ENCODE results near the gene TIMP3.

GRCh38 chr22:32795214-32795596, 6.3 kb upstream of the TIMP3 start:
- no peak for TF ChIP-seq EZH2 (IDR thresholded peaks at IDR 0.05; ENCODE audit: borderline replicate concordance, low read depth, low read length, severe bottlenecking)
- TF ChIP-seq, protein P1, sequence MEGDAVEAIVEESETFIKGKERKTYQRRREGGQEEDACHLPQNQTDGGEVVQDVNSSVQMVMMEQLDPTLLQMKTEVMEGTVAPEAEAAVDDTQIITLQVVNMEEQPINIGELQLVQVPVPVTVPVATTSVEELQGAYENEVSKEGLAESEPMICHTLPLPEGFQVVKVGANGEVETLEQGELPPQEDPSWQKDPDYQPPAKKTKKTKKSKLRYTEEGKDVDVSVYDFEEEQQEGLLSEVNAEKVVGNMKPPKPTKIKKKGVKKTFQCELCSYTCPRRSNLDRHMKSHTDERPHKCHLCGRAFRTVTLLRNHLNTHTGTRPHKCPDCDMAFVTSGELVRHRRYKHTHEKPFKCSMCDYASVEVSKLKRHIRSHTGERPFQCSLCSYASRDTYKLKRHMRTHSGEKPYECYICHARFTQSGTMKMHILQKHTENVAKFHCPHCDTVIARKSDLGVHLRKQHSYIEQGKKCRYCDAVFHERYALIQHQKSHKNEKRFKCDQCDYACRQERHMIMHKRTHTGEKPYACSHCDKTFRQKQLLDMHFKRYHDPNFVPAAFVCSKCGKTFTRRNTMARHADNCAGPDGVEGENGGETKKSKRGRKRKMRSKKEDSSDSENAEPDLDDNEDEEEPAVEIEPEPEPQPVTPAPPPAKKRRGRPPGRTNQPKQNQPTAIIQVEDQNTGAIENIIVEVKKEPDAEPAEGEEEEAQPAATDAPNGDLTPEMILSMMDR (IDR thresholded peaks at IDR 0.05; ENCODE audit: extremely low read depth in 1 of 2, insufficient read depth in 1 of 2, low read depth in 1 of 2, low read length in 2 of 2): no peak
- no peak for TF ChIP-seq MAX (IDR thresholded peaks at IDR 0.05; ENCODE audit: insufficient read depth, insufficient read length)
- TF ChIP-seq MYC (IDR thresholded peaks at IDR 0.05; ENCODE audit: low read depth, low read length): no peak
